GM12892 (cell line): ENCODE measurements around the gene SULT1A2.

ENCODE experiments used
- POLR2A ChIP-seq: IDR thresholded peaks from 2 replicates; pipeline ENCODE4 v1.6.1; 2011; ENCODE audit warnings: low read depth, low read length, control low read depth
- TAF1 ChIP-seq: IDR thresholded peaks from 2 replicates; pipeline ENCODE4 v1.6.1; 2011; ENCODE audit warnings: low read depth, mild to moderate bottlenecking, control low read depth, low read length, borderline replicate concordance

DNA sequence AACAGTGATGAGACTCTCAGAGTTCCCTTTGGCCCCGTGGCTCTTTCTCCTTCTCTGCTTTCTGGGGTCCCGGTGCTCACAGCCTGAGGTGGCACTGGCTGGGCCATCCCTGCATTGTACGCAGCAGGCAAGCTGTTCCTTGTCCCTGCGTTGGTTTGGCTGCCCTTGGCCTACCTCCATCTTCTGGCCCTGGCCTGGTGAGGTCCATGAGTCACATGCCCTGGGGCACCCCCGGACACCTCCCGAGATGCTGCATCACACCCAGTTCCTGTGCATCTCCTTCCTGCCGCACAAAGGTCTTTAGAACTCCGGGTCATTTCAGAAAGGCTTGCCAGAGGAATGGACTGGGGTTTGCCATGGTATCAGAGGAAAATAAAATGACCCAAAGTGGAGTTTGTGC, 9.5 kb downstream of the SULT1A2 start:
- TF ChIP-seq POLR2A (no peak), TAF1 (no peak)
